Endometrium (tissue), 2 donors: ENCODE data around the gene EEF1AKMT1.
"Not testable (repeated sequence)": the region's sequence is repeated elsewhere in the genome, so short reads cannot be mapped to it uniquely, and the experiment has no call there.

Source experiments
- FAIRE-seq: peaks from 2 replicates; lab custom pipeline; 2012; peaks lifted over from hg19 to GRCh38; lab: Jason Lieb, UNC
- donor health status: control.
- donor health status: control.

EEF1AKMT1 gene

DNA sequence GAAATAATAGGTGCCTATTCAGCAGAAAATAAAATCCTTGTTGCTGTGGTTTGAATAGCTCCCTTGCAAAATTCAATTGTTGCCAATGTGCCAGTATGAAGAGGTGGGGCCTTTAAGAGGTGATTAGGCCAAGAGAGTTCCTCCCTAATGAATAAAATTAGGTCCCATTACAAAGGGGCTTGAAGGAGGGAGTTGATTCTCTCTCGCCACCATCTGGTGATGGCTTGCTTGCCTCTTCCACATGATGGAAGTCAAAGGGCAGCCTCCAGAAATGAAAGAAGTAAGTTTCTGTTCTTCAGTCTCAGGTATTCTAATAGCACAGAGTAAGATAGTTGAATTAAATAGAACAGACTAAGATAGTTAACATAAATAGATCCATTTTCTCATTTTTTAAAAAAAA is 3.0 kb upstream of the EEF1AKMT1 start:
- FAIRE-seq, result no peak

DNA sequence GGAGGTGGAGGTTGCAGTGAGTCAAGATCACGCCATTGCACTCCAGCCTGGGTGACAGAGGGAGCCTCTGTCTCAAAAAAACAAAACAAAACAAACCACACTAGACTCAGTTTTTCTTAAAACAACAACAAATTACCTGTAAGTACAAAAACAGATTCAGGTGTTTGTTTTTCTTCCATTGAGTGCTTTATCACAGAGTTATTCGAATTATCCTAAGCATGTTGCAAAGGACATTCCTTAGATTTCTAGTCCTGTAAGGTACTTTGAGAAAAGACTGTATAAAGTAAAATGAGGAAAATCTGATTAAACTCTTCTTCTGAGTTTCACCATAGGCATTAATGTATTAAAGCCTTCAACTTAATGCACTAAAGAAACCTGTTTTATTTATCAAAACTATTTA is 2.2 kb upstream of the EEF1AKMT1 start:
- no peak for FAIRE-seq

DNA sequence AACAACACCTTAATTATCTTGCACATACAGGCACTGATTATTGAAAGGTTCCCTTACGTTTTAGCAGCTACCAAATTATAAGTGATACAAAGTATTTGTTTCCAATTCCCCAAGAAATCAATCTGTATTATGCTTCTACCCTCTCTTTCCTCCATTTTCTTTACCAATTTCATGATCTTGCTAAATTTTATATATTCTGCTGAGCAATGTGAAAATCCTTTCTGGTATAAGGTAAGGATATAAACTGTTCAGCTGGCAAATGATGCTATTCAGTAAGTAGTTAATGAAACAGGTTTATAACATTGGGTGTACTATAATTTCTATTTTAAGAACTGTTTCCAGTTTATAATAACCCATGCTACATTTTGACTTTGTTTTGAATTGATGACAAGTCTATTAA is 985 bp upstream of the EEF1AKMT1 start:
- FAIRE-seq, result no peak

DNA sequence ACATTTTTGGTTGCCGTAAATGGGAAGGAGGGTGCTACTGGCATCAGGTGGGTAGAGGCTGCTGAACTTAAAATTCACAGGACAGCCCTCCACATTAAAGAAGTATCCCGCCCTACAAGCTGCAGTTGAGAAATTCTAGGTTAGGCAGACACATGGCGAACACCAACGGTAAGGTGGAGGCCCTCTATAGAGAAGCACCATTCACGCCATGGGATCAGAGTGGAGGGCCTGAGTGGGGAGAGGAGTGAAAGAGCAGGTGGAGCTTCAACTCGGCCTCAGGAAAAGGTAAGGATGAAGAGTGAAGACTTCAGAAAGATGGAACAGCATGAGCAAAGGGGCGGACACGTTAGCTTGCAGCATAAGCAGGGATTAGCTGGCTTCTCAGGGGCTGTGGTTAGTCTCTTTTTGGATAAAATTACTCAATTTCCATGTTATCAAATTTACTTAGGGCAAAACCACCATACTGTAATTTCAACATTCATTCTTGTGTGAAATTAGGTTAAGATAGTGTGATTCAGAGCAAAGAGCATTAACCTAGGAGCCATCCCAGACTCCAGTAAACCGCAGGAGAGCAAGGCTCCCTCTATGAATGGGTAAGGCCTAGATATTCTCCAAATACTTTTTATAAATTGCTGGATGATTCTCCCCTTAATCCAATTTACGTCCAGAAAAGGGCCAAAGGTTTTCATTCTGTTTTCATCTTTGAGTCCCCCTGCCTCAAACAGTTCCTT is 1.2 kb downstream of the EEF1AKMT1 start:
- FAIRE-seq, result no peak

DNA sequence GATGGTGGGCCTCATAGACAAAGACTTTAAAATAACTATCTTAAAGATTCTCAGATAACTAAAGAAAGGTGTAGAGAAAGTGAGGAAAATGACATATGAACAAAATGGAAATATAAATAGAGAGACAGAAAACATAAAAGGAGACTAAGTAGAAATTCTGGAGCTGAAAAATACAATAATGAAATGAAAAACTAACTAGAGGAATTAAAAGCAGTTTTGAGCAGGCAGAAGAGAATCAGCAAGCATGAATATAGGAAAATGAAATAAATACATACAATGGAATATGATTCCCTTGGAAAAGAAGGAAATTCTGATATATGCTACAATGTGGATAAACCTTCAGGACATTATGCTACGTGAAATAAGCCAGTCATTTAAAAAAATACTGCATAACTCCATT is 3.9 kb downstream of the EEF1AKMT1 start:
- FAIRE-seq, result no peak

DNA sequence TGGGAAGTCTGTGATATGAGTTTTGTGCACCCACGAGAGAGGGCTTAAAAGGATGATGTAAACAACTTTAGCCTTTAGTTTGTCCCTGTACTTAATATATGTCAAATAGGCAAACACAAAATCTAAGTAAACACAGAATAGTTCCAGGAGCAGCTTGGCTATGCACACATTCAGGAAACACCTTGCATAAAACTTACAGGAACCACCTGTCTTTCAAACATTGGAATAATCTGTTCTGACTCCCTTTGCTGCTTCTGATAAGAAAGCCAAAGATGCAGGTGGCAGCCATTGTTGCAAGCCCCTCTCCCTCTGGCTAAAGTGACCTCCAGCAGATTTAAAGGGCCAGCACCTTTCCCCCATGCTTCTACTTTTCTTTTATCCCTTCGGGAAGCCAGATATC is 4.7 kb downstream of the EEF1AKMT1 start:
- FAIRE-seq, result no peak

DNA sequence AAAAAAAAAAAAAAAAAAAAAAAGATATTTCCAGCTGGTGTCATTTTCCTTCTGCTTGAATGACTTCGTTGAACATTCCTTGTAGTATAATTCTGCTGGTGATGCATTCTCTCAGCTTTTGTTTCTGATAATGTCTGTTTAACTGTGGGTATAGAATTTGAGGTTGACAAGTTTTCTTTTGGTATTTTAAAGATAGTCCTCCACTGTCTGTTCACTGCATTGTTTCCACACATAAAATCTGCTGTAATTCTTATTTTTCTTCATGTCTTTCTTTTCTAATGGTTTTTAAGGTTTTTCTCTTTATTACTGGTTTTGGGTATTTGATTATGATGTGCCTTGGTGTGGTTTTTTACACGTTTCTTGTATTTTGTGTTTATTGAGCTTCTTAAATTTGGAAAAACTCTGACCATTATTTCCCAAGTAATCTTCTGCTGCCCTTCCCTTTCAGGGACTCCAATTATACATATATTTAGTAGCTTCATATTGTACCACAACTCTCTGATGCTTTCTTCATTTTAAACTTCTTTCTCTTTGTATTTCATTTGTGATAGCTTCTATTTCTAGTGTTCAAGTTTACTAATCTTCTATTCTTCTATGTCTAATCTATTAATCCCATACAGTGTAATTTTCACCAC is 6.3 kb downstream of the EEF1AKMT1 start:
- FAIRE-seq, result no peak

DNA sequence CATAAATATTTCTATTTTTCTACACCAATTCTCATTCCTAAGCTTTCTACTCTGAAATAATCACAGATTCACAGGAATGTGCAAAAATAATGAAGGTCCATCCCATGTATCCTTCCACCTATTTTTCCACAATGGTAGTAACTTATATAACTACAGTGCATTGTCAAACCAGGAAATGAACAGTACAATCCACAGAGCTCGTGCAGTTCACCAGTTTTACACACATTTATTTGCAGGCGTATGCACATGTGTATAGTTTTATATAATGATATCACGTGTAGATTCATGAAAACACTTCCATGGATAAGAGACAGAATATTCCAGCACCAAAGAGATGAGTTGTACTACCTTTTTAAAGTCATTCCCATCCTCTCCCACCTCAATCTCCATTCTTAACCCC is 12.9 kb downstream of the EEF1AKMT1 start:
- no peak for FAIRE-seq

DNA sequence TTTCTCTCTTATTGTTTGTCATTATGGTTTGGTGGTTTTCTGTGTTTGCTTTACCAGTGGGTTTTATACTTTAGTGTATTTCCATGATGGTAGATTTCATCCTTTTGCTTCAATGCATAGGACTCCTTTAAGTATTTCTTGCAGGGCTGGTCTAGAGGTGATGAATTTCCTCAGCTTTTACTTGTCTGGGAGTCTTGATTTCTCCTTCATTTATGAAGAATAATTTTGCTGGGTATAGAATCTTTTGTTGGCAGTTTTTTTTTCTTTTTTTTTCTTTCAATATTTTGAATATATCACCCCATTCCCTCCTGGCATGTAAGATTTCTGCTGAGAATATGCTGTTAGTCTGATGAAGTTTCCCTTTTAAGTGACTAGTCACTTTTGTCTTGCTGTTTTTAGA is 19.8 kb downstream of the EEF1AKMT1 start:
- FAIRE-seq, result no peak

DNA sequence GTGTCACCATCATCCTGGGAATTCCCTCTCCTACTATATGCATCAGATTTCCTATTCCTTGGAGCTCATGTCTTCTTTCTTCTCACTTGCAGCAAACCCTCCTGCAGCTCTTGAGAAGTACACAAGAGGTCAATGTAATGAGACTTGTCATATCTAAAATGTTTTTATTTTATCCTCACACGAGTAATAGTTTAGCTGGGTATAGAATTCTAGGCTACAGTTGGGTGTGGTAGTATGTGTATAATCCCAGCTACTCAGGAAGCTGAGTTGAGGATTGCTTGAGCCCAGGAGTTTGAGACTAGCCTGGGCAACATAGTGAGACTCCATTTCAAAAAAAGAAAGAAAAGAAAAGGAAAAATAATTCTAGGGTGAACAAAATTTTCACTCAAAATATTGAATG is 24.4 kb downstream of the EEF1AKMT1 start:
- FAIRE-seq, result no peak

DNA sequence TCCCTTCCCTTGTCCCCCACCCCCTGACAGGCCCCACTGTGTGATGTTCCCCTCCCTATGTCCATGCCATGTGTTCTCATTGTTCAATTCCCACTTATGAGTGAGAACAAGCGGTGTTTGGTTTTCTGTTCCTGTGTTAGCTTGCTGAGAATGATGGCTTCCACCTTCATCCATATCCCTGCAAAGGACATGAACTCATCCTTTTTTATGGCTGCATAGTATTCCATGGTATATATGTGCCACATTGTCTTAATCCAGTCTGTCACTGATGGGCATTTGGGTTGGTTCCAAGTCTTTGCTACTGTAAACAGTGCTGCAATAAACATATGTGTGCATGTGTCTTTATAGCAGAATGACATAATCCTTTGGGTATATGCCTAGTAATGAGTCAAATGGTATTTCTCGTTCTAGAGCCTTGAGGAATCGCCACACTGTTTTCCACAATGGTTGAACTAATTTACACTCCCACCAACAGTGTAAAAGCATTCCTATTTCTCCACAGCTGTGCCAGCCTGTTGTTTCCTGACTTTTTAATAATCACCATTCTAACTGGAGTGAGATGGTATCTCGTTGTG is 29.8 kb downstream of the EEF1AKMT1 start:
- not testable (repeated sequence) for FAIRE-seq

DNA sequence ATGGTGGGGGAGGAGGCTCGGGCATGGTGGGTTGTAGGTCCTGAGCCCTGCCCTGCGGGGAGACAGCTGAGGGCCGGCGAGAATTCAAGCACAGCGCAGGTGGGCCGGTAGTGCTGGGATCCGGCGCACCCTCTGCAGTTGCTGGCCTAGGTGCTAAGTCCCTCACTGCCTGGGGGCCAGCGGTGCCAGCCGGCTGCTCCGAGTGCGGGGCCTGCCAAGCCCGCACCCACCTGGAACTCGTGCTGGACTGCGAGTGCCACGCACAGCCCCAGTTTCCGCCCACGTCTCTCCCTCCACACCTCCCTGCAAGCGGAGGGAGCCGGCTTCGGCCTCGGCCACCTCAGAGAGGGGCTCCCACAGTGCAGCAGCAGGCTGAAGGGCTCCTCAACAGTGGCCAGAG is 33.7 kb downstream of the EEF1AKMT1 start:
- no peak for FAIRE-seq

DNA sequence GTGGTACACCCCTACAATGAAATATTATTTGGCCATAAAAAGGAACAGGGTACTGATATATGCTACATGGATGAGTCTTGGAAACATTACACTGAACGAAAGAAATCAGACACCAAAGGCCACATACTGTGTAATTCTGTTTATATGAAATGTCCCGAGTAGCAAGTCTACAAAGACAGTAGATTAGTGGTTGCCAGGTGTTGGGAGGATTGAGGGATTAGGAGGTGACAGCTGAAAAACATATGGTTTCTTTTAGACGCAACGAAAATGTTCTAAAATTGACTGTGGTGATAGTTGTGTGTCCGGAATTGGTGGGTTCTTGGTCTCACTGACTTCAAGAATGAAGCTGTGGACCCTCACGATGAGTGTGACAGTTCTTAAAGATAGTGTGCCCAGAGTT is 35.1 kb downstream of the EEF1AKMT1 start:
- FAIRE-seq, result no peak

DNA sequence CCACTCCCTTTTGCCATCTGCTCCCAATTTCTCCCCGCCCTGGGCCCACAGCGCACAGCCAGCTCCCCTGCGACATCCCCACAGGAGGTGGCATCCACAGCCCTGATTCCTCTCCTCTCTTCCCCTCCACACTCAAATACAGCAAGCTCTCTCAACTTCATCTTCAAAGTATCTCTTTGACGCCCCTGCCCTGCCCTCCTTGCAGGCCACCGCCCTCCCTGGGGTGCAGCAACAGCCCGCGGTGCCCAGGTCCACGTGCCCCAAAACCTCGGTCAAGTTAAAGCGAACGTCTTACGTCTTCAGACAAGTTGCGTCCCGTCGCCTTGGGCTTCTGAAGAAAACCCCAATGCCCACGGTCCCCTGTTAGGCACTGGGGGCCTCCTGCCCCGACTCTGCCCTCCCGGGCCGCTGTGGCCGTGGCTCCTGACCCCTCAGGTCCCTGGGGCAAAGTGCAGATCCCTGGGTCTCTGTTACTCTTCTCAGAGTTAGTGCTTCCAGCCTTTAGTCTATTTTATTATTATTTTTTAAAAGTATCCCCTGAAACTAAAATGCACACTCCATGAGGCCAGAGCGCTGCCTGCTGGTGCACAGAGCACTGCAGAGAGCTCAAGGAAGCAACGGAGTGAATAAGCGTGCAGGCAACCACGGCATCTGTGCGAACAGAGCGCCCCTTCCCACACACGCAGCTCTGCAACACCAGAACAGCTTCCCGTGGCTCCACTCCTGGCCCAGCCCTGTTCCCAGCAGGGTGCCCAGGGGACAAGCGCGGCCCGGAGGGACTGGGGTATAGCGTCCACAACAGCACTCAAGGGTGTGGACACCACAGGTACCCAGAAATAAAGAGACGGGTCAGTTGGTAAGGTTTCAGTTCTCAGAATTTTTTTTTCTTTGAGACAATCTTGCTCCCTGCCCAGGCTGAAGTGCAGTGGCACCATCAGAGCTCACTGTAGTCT is 43.9 kb downstream of the EEF1AKMT1 start:
- no peak for FAIRE-seq

DNA sequence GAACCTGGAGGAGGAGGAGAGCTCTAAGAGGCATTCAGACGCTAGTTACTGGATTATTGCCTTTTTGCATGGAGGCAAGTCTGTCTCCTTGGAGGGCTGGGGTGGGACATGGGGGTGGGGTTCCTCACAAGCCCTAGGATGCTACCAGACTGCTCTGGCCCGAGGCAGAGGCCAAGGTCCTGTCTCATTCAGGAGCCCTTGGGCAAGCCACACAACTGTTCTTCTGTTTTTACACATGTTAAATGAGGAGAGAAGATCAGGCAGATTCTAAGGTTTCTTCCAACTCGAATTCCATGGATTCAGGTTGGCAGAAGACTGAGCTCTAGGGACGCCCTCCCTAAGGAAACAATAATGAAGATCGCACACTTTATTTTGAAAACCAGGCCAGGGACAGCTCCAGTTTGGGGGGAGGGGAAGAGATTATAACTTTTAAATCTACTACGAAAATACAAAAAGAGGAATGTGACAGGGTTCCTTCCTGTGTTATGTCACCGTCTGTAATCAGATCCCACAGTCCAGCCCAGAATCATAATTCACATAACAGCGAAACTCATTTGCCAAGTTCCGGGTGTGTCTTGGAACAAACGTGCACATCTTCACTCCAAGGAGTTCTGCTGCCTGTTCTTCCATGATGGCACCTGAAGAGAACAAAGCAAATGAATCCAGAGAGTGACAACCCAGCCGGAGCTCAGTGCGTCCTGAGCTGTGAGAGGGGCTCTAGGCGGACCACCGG is 45.0 kb downstream of the EEF1AKMT1 start:
- FAIRE-seq, result no peak

DNA sequence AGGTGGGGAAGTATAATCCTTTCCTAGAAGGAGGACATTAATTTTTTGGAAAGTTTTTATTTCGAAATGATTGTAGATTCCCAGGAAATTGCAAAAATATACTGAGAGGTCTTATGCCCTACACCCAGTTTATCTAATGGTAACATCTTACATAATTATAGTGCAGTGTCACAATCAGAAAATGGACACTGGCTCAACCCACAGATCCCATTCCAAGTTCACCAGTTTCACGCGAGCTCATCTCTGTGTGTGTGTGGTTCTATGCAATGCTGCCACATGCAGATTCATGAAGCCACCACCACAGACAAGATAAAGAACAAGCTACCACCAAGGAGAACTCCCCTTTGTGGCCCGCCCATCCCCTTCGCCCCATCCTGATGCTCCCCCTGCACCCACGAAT is 45.9 kb downstream of the EEF1AKMT1 start:
- no peak for FAIRE-seq

DNA sequence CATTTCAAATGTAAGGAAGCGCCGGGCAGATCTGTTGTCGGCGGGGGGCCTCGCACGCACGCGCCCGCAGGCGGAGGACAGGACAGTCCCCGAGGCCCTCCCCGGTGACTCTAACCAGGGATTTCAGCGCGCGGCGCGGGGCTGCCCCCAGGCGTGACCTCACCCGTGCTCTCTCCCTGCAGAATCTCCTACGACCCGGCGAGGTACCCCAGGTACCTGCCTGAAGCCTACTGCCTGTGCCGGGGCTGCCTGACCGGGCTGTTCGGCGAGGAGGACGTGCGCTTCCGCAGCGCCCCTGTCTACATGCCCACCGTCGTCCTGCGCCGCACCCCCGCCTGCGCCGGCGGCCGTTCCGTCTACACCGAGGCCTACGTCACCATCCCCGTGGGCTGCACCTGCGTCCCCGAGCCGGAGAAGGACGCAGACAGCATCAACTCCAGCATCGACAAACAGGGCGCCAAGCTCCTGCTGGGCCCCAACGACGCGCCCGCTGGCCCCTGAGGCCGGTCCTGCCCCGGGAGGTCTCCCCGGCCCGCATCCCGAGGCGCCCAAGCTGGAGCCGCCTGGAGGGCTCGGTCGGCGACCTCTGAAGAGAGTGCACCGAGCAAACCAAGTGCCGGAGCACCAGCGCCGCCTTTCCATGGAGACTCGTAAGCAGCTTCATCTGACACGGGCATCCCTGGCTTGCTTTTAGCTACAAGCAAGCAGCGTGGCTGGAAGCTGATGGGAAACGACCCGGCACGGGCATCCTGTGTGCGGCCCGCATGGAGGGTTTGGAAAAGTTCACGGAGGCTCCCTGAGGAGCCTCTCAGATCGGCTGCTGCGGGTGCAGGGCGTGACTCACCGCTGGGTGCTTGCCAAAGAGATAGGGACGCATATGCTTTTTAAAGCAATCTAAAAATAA is 52.1 kb downstream of the EEF1AKMT1 start:
- no peak for FAIRE-seq

DNA sequence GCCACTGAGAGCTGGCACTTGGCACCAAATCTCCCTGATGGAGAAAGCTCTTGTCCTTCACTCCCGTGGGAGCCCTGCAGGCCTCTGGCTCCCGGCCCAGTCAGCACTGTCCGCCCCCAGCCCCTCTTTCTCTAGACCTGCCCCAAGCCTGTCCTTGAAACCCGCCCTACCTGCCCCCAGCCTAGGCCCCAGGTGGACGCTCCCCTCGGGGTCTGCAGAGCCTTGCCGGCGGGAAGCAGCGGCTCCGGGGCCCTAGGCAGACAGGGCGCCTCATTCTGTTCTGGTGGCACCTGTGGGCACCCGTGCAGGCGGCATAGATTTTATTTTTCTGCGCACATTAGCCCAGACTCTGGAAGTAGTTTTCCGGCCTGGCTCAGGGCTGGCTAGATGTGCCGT is 52.7 kb downstream of the EEF1AKMT1 start:
- FAIRE-seq, result no peak

DNA sequence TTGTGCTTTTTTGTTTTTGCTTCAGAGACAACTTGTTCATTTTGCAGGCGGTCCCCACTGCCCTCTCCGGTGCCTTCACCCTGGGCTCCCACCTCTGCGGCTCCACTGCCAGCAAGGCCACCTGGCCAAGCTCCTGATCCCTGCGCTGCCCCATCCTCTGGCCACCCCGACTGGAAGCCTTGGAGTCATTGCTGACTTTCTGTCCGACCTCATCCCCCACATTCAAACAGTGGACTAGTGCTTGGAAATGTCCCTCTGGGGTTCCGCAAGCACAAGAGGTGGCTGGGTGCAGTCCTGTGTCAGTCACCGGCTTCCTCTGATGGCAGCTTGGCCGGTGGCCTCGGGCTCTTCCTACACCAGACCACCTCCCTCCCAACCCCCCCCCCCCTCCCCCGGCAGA is 53.3 kb downstream of the EEF1AKMT1 start:
- FAIRE-seq, result no peak

DNA sequence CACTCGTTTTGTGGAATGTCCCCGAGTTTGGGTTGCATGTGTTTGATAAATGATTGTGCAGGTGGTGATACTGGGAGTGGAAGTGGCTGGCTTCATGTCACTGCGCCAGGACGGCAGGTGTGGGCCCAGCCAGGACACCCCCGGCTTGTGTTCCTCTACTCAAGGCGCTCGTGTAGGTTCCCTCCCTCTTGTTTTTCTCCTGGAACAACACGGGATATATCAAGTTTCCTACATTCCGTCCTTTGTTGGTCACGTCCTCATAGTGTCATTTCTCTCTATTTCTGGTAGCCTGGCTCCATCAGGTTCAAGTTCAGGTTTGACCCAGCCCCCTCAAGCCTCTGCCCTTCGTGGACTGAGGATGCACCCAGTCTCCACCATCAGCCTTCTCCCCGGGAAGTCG is 54.0 kb downstream of the EEF1AKMT1 start:
- FAIRE-seq, result no peak
